Rectal smooth muscle tissue (tissue), 1 donor: ENCODE results near the gene RTP2.

Experiments
- H3K27ac ChIP-seq: one replicate; pipeline ENCODE4 v1.7.0; 2013; ENCODE audit warnings: low read depth, low read length, inconsistent platforms
- H3K27me3 ChIP-seq: one replicate; pipeline ENCODE4 v1.7.0; 2013; ENCODE audit warnings: low read length; ENCODE audit not compliant: control insufficient read depth, insufficient read depth
- H3K36me3 ChIP-seq: one replicate; pipeline ENCODE4 v1.7.0; 2013; ENCODE audit warnings: low read length; ENCODE audit not compliant: control insufficient read depth, insufficient read depth
- H3K4me1 ChIP-seq: one replicate; pipeline ENCODE4 v1.7.0; 2013; ENCODE audit warnings: low read length; ENCODE audit not compliant: control insufficient read depth, insufficient read depth
- H3K4me3 ChIP-seq: one replicate; pipeline ENCODE4 v1.7.0; 2013; ENCODE audit warnings: low read length
- H3K9ac ChIP-seq: one replicate; pipeline ENCODE4 v1.7.0; 2013; ENCODE audit warnings: low read length

The RTP2 gene

DNA sequence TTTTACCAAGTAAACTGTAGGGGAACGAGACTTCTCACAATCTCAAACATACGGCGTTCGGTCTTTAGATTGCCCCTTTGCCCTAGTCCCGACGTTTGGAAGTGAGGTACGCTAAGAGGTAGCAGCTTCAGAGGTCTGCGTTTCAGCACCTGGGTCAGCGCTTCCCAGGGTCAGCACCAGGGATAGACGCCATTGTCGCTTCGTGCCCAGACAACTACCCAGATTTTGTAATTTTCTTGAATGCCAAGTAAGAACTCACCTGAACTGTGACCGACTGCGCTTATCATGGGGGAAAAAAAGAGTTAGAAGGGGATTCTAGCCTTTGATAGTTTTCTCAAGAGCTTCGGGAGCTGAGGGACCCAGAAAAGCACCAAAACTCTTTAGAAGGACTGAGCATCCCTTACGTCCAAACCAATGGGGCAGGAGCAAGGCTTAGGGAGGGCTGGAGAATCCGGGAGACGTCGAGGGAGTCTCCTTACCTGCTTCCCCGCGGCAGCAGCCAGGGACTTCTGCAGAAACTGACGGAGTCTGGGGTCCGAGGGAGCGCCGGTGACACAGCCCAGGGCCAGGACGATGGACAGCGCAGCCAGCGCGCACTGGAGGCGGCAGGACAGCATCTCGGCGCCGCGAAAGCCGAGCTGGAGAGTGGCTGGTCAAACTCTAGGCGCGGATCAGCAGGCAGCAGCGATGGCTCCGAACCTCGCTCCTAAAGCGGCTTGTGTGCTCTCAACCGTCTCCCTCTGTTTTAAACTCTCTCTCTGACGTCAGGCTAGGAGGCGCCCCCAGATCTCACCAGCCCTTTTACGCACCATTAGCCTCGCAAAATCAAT is 32.5 kb downstream of the RTP2 start, which contains the start of gene SST:
SST (minus strand) TSS at position 720 of the 830 bp plus-strand sequence; CDS start at position 617, 103 bp downstream.
- H3K4me1 ChIP-seq = no peaks in the 10 kb centered on the region
- no peak within 1 kb of the TSS for H3K27ac ChIP-seq
- peaks cover 4% of the 10 kb centered on the region for H3K27me3 ChIP-seq
- no peaks in the 10 kb centered on the region for H3K36me3 ChIP-seq
- no peak within 1 kb of the TSS for H3K9ac ChIP-seq
- H3K4me3 ChIP-seq = no peak within 1 kb of the TSS

DNA sequence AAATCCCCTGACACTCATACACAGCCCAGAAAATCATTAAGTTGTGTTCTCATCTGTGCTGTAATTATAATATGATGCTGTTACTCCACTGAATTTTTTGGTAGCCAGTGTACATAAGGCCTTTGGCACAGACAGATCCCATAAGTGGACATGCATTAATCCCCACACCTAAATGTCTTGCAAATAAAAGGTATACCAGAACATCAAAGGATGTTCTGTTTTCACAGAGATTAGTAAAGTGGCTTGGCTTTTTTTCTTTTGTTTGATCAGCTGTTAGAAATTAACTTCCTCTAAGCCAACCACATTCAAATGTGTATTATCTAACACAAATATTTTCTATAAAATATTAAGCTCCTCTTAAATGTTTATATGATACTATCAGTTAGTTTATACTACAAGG is 34.8 kb downstream of the RTP2 start:
- H3K36me3 ChIP-seq = no peaks in the 10 kb centered on the region
- no peak overlapping the region for H3K9ac ChIP-seq
- H3K27ac ChIP-seq = no peak overlapping the region
- no peak overlapping the region for H3K4me3 ChIP-seq
- H3K4me1 ChIP-seq = no peaks in the 10 kb centered on the region
- H3K27me3 ChIP-seq = peaks cover 4% of the 10 kb centered on the region

DNA sequence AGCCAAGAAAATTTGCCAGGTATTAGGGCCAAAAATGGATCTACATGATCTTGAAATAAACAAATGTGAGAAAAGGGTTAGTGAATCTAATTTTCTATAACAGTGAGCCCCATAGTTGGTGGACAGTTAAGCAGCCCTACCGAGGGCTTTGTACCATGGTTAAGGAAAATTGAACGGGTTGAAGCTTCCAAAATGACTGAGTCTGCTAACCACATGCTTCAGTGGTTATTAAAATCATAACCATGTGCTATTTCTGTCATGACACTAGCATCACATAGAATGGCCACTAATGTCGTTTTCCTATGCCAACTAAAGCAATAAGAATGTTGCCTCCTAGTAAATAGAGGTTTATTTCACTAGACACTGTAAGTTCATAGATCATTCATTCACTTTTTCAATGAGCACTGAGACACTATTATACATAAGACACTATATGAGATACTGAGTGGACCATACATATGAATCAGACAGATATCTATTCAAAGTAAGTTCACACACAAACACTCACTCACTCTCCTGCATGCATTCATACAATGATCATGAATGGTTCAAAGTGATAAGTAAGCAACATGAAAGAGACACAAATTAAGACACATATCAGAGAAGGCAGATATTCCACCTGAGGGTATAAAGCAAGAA is 36.5 kb downstream of the RTP2 start:
- no peak overlapping the region for H3K27ac ChIP-seq
- H3K4me1 ChIP-seq = no peaks in the 10 kb centered on the region
- peaks cover 4% of the 10 kb centered on the region for H3K27me3 ChIP-seq
- H3K9ac ChIP-seq = no peak overlapping the region
- H3K4me3 ChIP-seq = no peak overlapping the region
- H3K36me3 ChIP-seq = no peaks in the 10 kb centered on the region

- Histone ChIP-seq H3K9ac (no peak overlapping the region), H3K4me1 (no peaks in the 10 kb centered on the region), H3K4me3 (no peak overlapping the region), H3K27me3 (no peaks in the 10 kb centered on the region), H3K27ac (no peak overlapping the region), H3K36me3 (no peaks in the 10 kb centered on the region)
Observed at GRCh38 chr3:187665010-187665409, 37.3 kb downstream of the RTP2 start.

DNA sequence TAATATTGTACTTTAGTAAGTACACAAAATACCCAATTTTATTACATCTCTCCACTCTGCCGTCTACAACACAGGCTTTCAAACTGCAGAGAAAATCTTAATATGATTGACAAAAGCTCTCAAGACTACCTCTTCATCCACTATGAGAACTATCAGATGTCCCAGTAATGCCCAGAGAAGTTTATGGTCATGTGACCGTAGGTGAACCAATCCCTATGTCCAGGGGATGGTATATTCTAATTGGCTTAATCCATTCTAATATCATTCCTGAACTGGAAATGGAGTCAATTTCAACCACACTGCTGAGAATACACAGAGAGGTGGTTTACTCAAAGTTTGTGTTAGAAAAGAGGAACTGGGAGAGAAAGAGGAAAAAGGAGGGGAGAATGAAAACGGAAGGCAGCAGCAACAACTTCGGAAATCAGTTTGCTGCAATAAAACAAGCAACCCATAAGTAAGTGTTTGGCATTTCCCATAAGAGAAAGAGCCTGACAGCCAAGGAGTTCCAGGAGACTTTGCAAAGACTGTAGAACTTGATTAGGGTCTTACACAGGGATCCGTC is 39.4 kb downstream of the RTP2 start:
- Histone ChIP-seq H3K27me3 (no peaks in the 10 kb centered on the region), H3K4me3 (no peak overlapping the region), H3K36me3 (no peaks in the 10 kb centered on the region), H3K27ac (no peak overlapping the region), H3K9ac (no peak overlapping the region), H3K4me1 (no peaks in the 10 kb centered on the region)

DNA sequence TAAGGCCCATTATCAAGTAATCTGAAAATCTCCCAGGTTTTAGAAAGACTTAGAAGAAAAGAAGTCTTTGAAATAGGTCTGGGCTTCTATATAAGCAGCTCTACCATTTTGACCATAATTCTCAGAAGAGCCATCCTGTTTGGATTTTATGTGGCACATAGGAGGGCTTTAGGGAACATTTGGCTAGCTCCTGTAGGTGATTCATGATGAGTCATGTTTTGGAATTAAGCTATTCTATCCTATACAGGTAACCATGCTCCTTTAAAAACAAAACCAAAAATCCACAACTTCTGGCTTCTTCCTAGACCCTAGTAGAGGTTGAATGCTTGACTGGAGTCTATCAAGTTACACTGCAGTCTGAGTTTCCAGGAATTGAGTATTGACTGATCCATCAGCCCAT is 41.1 kb downstream of the RTP2 start:
- Histone ChIP-seq H3K27ac (no peak overlapping the region), H3K36me3 (no peaks in the 10 kb centered on the region), H3K9ac (no peak overlapping the region), H3K4me3 (no peak overlapping the region), H3K27me3 (no peaks in the 10 kb centered on the region), H3K4me1 (no peaks in the 10 kb centered on the region)

DNA sequence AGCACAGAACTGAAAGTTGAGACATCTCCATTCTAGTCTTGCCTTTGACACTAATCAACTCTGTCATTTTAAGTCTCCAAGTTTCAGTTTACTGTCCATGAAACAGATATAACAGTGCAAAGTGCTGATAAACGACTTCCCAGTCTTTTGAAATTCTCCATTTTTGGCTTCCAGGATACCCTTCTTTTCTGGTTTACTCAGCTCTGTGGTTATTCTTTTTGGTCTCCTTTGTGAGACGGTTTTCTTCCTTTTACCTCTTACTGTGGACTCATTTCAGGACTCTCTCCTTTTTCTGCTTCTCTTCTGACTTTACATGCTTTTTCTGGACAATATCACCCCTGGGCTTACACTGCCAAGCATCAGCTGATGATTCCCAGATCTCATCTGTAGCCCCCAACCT is 51.1 kb downstream of the RTP2 start:
- no peak overlapping the region for H3K4me3 ChIP-seq
- H3K27ac ChIP-seq = no peak overlapping the region
- no peaks in the 10 kb centered on the region for H3K4me1 ChIP-seq
- H3K27me3 ChIP-seq = peaks cover 3% of the 10 kb centered on the region
- no peak overlapping the region for H3K9ac ChIP-seq
- no peaks in the 10 kb centered on the region for H3K36me3 ChIP-seq
